Heart left ventricle (tissue), 13 donors: Measurements from ENCODE around the gene OLA1.

Source experiments
- CTCF ChIP-seq, 12 donors: fragments of 200-600 bp; sonication (generic) in 4 of 12; IDR thresholded peaks; one replicate each; pipeline versions ENCODE4 v1.5.0 to v1.8.0; 2018 to 2022; ENCODE audit warnings: antibody characterized with exemption in 12 of 12, mild to moderate bottlenecking in 5 of 12
- POLR2A ChIP-seq, 2 donors: fragments of 450-650 bp; IDR thresholded peaks; one replicate each; pipeline ENCODE4 v1.6.1; 2017; ENCODE audit warnings: antibody characterized with exemption in 2 of 2, mild to moderate bottlenecking in 2 of 2, moderate library complexity in 2 of 2
- donor health status: ischemic (EF 13 %, LVEDD 7.1; RV severe dilation, severe dysfunction).
- donor health status: DM: no; HTN: yes; CAD: no.
- donor health status: DM: no; HTN: no; CAD: no.
- donor health status: ischemic (EF 25% LVEDD 6.9; RV normal size, moderate dysfunction).
- donor health status: ischemic (EF 25% LVEDD 5.7; RV mildly dilated, moderate dysfunction).
- donor health status: ischemic (EF 35%, LVEDD 5.7; RV mildly dilated, moderate dysfunction).
- donor health status: nonischemic (EF 11% LVEDD 7.7; RV severe dilation, severe dysfunction).
- donor health status: DM: yes; HTN: yes; CAD: no.
- donor health status: PGD.
- donor health status: ischemic (EF 29% LVEDD 5.4; RV normal size, mild dysfunction).
- donor health status: nonischemic (EF 23%, LVEDD 6.1; RV moderate dilation, normal function).

- TF ChIP-seq CTCF (IDR thresholded peaks at IDR 0.05) (no peak), POLR2A (IDR thresholded peaks at IDR 0.05) (no peak)
These were observed 127.2 kb downstream of the OLA1 start for GRCh38 chr2:174121175-174121574.
